ENCODE measurements around the gene COMMD8. TPM values are rescaled to one million over a fixed set of nuclear protein-coding genes. Genes with fewer than 3 reads are reported as not detected.

COMMD8 gene
- total RNA-seq, 1 donor from 2014 or later = 24.0 TPM

DNA sequence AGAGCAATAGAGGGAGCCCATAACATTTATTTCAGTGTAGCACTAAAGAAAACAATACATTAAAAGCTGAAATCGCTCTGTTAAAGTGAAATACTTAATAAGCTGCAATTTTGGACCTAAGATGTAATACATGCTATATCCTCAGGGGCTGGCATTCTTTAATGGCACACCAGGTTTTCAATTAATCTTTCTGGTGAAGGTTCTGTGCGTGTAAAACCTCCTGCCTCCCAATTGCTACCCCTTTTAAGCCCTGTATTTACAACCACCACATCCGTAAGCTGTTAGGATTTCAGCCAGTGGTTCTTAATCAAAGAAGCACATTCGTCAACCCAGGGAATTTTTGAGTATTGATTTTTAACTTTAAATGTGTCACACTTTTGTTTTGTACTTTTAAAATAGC, 7.6 kb upstream of the COMMD8 start:
- DNase-seq = no peak

DNA sequence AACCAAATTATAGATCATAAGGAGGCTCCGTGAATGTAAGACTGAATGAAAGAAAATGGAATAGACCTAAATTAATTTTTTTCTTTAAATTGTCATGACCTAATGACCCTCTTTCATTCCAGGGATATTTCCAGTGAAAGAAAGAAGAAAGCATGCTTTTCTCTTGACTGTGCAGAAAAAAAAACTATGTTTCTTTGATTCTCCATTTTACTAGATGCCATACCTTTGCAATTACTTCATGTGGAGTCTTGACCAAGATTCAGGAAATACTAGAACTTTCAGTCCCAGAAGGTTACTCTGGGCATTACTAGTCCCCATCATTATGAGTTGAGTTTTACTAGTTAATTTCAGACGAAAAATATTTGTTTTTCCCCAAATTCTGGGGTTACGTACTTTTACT, 6.4 kb upstream of the COMMD8 start:
- DNase-seq = no peak

DNA sequence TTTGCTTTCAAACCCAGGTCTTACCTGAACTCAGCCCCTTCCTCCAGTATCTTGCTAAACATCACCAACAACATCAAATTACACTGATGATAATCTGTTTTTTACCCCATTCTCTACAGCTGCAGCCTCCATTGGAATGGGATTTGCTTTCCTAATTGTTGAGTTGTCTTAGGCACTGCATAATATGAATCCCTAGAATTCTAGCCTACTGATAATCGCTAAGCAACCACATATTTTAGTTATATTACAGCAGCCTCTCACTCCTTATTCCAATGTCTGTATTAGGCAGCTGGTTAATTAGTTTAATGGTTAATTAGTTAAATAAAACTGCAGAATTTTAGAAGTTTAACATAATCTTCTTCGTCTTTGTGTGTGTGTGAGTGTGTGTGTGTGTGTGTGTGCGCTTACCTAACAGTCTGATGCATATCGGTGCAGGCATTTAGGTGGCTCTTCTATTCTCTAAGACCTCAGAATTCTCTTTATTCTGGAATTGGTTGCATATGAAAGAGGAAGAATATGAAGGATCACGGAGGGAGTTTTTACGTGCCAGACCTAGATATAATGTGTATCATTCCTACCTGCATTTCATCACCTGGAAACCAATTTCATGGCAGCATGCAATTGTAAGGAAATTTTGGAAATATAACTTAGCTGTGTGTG, 5.3 kb upstream of the COMMD8 start:
- no peak for DNase-seq

DNA sequence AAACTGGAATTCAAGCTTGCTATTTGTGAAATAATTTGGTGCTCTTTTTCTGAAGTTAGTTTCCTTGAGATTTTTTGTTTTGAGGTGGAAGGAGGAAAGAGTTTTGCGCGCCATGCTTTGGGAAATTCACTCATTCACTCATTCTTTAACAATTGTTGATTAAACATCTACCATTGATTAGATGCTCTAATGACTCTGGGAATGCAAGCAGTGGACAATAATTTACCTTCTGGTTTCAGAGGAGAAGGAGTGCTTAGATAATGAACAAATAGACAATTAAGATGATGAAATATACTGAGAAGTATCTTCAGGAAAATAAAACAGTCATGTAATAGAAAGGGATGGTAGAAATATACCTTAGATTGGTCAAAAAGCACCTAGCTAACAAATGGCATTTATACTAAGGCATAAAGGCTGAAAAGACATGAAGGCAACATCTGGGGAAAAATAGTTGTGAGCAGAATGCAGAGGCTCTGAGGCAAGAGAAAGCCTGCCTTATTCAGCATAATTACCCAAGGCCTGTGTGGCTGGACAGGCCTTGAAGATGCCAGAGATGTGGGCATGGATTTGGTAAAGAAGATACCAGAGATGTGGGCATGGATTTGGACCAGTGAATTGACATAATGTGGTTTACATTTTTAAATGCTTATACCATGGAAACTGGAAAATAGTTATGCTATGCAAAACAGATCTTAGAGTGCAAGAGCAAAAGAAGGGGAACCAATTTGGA, 2.7 kb upstream of the COMMD8 start:
- no peak for DNase-seq

DNA sequence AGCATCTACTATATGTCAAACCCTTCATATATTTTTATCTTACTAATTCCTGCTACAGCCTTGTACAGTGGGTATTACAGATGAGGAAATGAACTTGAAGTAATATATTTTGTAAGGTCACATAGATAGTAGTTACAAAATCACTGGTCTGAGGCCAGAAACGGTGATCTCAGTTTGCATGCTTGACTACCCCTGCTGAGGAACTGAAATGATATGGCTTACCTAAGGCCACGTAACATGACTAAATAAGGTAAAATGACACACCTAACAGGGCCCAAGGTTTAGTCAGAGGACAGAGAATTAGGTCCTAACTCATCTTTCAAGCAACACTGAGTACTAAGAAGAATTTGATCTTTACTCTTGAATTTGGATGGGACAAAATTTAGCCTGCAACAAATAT, 1.5 kb upstream of the COMMD8 start:
- DNase-seq = no peak

DNA sequence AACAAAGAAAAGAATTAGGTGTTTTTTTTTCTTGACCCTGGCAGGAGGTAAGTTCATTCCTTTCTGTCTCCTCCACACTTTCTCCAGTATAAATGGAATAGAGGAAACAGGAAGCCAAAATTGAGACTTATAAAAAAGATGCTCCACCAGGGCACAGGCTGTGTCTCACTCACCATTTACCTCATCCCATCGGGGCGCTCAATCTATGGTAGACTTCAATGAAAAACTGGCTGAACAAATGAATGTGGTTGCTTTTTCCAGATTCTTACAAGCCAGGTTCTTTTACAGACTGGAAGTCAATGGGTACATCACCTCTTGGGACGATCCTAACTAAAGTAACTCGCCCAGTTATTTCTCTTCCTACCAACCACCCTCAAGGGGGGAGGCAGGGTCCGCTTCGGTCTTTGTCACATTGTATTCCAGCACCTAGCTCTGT, 685 bp downstream of the COMMD8 start:
- no peak for DNase-seq

DNA sequence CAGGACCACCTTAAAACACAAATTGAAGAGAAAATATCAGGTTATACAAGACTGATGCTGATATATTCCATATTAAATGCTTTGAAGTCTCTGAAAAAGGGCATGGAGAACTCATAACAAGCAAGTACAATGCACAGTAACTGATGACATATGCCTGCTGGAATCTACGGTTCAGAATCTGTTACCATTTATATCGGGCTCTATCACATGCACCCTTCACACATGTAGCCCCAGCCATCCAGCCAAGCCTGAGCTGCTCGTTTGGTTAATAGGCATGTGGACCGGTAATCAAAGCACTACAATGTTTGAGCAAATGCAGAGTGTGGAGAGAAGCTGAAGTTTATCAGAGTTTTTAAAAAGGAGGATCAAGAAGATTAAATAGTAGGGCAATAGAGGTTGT, 11.8 kb downstream of the COMMD8 start:
- no peak for DNase-seq

DNA sequence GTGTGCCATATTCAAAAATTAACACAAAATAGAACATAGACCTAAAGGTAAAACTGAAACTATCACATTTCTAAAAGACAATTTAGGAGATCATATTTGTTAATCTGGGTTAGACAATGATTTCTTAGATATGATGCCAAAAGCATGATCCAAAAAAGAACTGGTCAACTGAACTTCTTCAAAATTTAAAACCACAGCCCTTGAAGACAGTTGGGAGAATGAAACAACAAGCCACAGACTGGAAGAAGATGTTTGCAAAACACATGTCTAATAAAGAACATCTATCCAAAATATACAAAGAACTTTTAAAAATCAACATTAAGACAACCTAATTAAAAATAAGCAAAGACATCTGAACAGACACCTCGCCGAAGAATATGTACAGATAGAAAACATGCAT, 19.5 kb downstream of the COMMD8 start:
- no peak for DNase-seq

DNA sequence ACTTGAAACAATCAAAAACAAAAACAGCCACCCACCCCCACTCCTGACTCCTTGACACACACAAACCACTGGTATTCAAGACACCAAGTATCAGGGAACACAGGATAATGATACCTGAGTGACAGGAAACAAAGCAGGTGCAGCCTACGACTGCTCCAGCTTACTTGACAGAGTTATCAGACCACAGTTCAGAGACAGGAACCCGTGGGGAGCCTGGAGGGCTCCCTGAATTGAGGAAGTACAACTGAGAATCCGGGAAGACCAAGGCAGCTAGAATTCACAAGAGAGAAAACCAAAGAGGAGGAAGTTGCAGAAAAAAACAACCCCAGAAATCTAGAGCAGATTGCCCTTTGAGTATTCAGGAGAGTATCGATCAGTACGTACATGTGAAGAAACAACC, 20.5 kb downstream of the COMMD8 start:
- no peak for DNase-seq

DNA sequence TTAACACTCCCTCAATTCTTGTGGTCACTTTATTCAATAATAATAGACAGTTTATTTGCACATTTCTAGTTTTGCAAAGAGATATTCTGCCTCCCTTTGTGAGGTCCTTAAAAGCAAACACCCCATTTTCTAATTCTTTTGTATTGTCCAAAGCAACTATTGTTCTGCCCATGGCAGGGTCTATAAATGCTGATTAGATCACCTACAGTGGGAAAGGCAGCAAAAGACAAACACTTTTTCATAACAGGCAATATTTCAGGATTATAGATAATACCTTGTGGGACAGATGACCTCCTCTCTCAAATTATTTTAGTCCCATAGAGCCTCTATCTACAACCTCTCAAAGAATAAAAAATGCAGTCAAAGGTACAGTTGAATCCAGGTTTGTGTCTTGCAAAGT, 28.6 kb downstream of the COMMD8 start:
- DNase-seq = no peak

DNA sequence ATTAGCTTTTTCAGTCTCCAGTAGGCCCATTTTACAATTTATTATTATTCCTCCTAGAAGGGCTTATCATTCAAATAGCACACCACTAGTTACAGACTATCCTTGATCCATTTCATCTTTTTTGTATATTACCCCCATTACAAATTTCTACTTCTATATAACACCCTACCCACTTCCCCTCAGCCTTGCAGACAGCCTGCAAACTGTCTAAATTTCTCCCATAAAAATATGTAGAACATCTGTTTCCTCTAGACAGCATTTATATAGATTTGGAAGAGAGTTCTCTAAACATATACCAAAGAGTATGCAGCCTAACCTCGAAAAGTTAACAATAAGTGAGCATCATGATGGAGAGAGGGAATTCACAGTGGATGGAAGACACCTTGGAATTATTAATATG, 30.8 kb downstream of the COMMD8 start:
- no peak for DNase-seq

DNA sequence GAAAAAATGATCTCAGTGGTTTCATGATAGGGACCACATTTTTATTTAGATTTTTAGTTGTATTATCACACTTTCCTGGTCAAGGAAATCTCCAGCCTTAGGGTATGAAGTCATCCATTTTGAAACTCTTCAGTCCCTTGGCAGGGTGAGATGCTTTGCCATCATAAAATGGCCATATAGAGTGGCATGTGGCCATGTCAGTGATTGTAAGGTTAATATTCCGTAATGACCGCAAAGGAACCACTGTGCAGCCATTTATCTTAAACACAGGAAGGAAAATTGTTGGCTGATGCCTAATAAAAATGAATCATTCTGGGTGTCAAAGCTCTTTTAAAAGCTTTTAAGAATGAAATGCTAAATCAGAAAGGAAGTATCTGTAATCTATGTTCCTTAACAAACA, 35.6 kb downstream of the COMMD8 start:
- no peak for DNase-seq

DNA sequence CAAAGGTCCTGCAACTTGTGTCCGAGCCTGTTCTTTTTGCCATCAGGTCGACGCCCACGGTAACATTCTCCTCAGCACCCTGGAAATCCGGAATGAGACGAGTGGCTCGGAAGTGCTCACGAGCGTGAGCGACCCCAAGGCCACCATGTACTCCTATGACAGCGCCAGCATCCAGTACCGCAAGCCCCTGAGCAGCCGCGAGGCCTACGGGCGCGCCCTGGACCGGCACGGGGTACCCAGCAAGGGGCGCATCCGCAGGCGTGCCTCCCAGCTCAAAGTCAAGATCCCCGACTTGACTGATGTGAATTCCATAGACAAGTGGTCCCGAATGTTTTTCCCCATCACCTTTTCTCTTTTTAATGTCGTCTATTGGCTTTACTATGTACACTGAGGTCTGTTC, 37.9 kb downstream of the COMMD8 start:
- no peak for DNase-seq

DNA sequence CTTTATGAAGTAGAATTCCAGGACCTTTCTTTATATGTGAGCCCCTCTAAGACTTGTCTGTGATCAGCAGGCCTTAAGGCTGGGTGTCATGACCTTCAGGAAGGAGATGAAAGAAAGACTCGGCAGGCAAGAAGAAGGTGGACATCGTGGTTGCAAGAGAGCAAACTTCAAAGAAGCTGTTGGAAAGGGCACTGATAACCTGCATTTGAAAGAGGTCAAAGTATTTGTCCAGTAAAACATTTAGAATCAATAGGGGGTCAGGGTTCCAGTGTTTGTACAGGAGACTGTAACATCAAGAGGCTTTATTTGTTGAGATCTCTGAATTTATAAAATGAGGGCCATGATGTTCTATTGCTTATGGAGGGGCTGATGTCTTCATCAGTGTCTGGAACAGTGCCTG, 44.2 kb downstream of the COMMD8 start:
- no peak for DNase-seq

DNA sequence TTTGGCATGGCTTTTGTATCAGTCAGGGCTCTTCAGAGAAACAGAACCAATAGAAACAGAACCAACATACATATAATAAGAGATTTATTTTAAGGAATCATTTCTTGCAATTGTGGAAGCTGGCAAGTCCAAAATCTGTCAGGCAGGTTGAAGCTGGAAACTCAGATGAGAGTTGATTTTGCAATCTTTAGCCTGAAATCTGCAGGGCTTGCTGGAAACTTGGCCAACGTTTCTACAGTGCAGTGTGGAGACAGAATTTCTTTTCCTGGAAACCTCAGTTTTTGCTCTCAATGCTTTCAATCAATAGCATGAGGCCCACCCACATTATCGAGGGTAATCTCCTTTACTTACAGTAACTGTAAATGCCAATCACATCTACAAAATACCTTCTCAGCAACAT, 45.4 kb downstream of the COMMD8 start:
- DNase-seq = no peak

DNA sequence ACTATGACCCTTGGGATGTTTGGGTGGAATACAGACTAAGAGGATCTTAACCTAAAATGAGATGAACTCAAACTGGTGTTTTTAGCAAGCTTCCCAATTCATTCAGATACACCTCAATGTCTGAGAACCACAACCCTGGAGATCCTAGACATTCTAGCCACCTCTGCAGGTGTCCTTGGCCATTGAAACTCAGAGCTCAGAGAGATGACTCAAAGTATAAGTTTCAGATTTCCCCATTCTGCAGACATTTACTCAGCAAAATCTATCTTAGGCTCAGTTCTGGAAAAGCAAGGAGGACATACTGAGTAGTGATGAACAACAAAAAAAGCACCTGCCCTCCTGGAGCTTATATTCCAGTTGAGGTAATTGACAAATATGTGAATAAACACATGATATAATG, 47.8 kb downstream of the COMMD8 start:
- DNase-seq = no peak

DNA sequence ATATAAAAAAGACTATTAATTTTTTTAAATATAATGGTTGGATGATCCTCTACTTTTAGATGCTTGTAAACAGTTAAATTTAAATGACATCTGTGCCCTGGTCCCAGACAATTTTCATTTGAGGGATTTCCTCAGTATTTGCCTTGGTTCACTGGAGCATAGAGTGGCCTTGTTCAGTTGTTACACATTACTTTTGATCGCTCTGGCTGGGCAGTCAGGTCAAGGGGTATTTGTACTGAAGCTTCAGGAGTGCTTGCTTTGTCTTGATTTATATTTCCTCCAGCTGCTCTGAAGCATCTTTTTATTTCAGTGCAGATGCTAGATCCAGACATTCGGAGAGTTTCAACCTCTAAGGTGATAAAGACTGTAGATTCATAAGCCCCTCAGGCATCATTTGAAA, 50.0 kb downstream of the COMMD8 start:
- DNase-seq = no peak

DNA sequence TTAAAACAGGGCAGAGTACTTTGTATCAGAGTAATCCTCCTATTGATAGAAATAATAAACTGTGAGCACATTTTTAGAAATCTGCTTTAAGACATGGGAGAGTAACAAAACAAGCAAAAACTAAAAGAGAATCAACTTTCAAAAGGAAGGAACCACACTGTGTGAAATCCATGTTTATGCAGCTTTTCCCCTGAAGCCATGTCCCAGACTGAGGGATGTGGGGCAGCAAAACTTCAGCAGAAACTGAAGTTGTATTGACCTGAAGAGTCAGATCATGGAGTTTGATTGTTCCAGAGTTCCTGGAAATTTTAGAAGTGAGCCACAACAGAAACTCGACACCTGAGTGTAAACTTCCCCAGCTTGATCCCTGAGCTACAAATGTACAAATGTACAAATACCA, 53.2 kb downstream of the COMMD8 start:
- no peak for DNase-seq

DNA sequence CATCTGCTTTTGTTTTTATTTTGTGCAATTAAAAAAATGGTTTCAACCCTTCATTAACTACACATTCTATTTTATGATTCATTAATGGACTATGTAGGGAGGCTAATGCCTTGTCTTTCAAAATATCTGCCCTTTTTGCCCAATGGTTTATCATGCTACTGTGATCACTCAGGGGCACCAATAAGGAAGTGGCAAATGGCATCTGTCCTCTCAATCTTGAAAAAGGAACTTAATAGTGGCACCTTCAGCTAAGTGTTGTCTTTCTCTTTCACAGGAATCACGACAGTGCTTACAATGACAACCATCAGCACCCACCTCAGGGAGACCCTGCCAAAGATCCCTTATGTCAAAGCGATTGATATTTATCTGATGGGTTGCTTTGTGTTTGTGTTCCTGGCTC, 57.1 kb downstream of the COMMD8 start:
- no peak for DNase-seq

Other genes starting within 250 kb of the COMMD8 start
- gene ATP10D, start 21.6 kb upstream of the COMMD8 start, total RNA-seq = 26.9 and 30.5 TPM in 2 replicates

All from dermis blood vessel endothelial cell (primary cell).